Mononuclear cell (primary cell): ENCODE results near the gene ZBTB2. TPM values are rescaled to one million over a fixed set of nuclear protein-coding genes. Genes with fewer than 3 reads are reported as not detected.
"Not testable (repeated sequence)": the region's sequence is repeated elsewhere in the genome, so short reads cannot be mapped to it uniquely, and the experiment has no call there.

ENCODE experiments used
- H3K27me3 ChIP-seq: 2 replicates; pipeline ENCODE4 v1.6.0; 2011; ENCODE audit warnings: low read length, control low read depth; ENCODE audit not compliant: insufficient read depth
- H3K4me1 ChIP-seq: 2 replicates; pipeline ENCODE4 v1.5.1; 2011; ENCODE audit warnings: mild to moderate bottlenecking, low read length, control low read depth; ENCODE audit not compliant: insufficient read depth
- H3K4me3 ChIP-seq: 2 replicates; pipeline ENCODE4 v1.5.1; 2011; ENCODE audit warnings: mild to moderate bottlenecking, low read length, moderate library complexity
- H3K9me3 ChIP-seq: 2 replicates; pipeline ENCODE4 v1.5.1; 2011; ENCODE audit warnings: low read depth, mild to moderate bottlenecking, control low read depth, low read length
- total RNA-seq: library from RNA; depleted of rRNA; stranded (reverse); fragments of >200 nt; gene quantifications from one replicate; pipeline ENCODE4 v1.2.3, GENCODE V29; 2012

ZBTB2 gene
- total RNA-seq, 1 donor, result 30.2 TPM

GRCh38 chr6:151370509-151371078 lies 20.8 kb downstream of the ZBTB2 start:
- H3K4me1 ChIP-seq, result peaks cover 42% of the 10 kb centered on the region
- no peaks in the 10 kb centered on the region for H3K27me3 ChIP-seq
- H3K4me3 ChIP-seq, result no peak overlapping the region
- H3K9me3 ChIP-seq, result no peaks in the 10 kb centered on the region

DNA sequence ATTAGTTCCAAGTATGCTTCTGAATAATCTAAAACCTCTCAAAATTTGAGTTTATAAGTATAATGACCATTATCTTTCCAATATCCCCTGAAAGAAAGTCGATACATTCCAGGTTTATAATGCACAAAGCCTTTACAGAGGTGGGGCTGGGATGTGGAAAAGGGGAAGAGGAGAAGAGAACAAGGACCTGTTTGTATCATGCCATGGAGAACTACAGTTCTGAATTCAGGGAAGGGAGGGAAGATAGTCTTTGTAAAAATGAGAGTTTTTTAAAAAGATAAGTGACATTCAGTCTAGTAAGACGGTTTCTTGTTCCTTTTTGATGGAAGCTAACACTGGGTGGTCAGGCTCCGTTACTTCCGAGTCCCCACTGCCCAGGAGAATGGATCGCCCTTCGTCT lies 26.1 kb downstream of the ZBTB2 start:
- Histone ChIP-seq H3K4me3 (no peak overlapping the region), H3K27me3 (no peaks in the 10 kb centered on the region), H3K9me3 (no peaks in the 10 kb centered on the region), H3K4me1 (no peaks in the 10 kb centered on the region)

GRCh38 chr6:151359486-151359885 lies 31.9 kb downstream of the ZBTB2 start:
- H3K4me3 ChIP-seq, result no peak overlapping the region
- no peaks in the 10 kb centered on the region for H3K9me3 ChIP-seq
- H3K4me1 ChIP-seq, result no peaks in the 10 kb centered on the region
- H3K27me3 ChIP-seq, result no peaks in the 10 kb centered on the region

GRCh38 chr6:151358475-151358874 lies 32.9 kb downstream of the ZBTB2 start:
- Histone ChIP-seq H3K9me3 (no peaks in the 10 kb centered on the region), H3K4me1 (peaks cover 2% of the 10 kb centered on the region)

DNA sequence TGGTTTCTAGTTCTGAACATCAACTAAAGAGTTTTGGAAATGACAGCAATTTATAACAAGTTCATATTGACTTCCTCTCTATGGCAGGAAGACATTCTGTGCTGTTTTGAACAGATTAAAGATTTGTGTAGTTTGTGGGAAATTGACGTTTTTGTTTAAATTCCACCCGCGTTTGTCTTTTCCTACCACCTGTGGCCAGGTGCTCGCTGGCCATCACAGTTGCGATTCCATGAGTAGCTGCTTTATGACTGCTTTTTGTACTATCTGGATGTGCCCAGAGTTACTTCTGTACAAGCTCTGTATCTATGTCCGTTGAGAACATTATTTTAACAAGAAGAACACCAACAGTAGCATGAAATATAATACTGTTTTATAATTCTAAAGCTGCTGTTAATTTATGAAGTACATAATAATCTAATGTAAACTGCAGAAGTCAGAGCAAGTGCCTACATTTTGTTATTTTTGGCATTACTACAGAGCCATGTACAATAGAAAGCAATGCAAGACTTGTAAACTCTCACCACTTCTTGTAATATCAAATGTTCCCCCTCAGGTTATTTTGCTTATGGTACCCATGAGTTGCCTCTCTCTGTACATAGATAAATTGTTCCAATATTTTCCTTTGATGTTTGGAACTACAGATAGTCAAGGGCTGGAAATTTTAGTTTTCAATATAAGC lies 33.5 kb downstream of the ZBTB2 start:
- Histone ChIP-seq H3K4me1 (peaks cover 8% of the 10 kb centered on the region), H3K27me3 (no peaks in the 10 kb centered on the region), H3K9me3 (no peaks in the 10 kb centered on the region), H3K4me3 (no peak overlapping the region)

More at GRCh38 chr6:151358475-151358874, 32.9 kb downstream of the ZBTB2 start:
- Histone ChIP-seq H3K4me3 (no peak overlapping the region), H3K27me3 (no peaks in the 10 kb centered on the region)

DNA sequence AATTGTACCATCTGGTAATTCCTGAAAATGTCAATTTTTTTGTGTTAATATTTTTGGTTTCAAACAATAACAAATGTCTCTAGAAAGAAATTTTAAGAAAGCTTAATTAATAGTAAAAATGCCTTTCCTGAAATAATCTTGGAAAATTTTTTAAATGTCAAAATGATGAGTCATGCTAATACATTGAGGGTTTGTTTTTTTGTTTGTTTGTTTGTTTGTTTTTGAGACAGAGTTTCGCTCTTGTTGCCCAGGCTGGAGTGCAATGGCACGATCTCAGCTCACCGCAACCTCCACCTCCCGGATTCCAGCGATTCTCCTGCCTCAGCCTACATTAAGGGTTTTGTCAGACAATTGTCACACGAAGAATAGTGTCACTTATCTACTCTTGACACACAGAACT lies 34.4 kb downstream of the ZBTB2 start:
- H3K9me3 ChIP-seq, H3K27me3 ChIP-seq, H3K4me3 ChIP-seq: not testable (repeated sequence)
- peaks cover 17% of the 10 kb centered on the region for H3K4me1 ChIP-seq

- no peaks in the 10 kb centered on the region for H3K9me3 ChIP-seq
- H3K4me3 ChIP-seq, result no peak overlapping the region
- H3K27me3 ChIP-seq, result no peaks in the 10 kb centered on the region
- H3K4me1 ChIP-seq, result peaks cover 17% of the 10 kb centered on the region
These were observed 37.6 kb downstream of the ZBTB2 start for GRCh38 chr6:151353795-151354194.

DNA sequence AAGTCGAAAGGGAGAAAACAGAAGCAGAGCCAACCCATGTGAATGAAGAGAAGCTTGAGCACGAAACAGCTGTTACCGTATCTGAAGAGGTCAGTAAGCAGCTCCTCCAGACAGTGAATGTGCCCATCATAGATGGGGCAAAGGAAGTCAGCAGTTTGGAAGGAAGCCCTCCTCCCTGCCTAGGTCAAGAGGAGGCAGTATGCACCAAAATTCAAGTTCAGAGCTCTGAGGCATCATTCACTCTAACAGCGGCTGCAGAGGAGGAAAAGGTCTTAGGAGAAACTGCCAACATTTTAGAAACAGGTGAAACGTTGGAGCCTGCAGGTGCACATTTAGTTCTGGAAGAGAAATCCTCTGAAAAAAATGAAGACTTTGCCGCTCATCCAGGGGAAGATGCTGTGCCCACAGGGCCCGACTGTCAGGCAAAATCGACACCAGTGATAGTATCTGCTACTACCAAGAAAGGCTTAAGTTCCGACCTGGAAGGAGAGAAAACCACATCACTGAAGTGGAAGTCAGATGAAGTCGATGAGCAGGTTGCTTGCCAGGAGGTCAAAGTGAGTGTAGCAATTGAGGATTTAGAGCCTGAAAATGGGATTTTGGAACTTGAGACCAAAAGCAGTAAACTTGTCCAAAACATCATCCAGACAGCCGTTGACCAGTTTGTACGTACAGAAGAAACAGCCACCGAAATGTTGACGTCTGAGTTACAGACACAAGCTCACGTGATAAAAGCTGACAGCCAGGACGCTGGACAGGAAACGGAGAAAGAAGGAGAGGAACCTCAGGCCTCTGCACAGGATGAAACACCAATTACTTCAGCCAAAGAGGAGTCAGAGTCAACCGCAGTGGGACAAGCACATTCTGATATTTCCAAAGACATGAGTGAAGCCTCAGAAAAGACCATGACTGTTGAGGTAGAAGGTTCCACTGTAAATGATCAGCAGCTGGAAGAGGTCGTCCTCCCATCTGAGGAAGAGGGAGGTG lies 38.7 kb downstream of the ZBTB2 start:
- Histone ChIP-seq H3K9me3 (no peaks in the 10 kb centered on the region), H3K4me1 (peaks cover 17% of the 10 kb centered on the region), H3K4me3 (no peak overlapping the region), H3K27me3 (no peaks in the 10 kb centered on the region)

- no peak overlapping the region for H3K4me3 ChIP-seq
- H3K4me1 ChIP-seq, result peaks cover 17% of the 10 kb centered on the region
- H3K9me3 ChIP-seq, result no peaks in the 10 kb centered on the region
- H3K27me3 ChIP-seq, result no peaks in the 10 kb centered on the region
These were observed 39.6 kb downstream of the ZBTB2 start for GRCh38 chr6:151351731-151352130.

GRCh38 chr6:151351146-151351700 lies 40.1 kb downstream of the ZBTB2 start:
- Histone ChIP-seq H3K9me3 (no peaks in the 10 kb centered on the region), H3K4me1 (peaks cover 17% of the 10 kb centered on the region), H3K4me3 (no peak overlapping the region), H3K27me3 (no peaks in the 10 kb centered on the region)

- Histone ChIP-seq H3K4me3 (no peak overlapping the region), H3K9me3 (no peaks in the 10 kb centered on the region), H3K4me1 (peaks cover 17% of the 10 kb centered on the region), H3K27me3 (no peaks in the 10 kb centered on the region)
These were observed 40.8 kb downstream of the ZBTB2 start for GRCh38 chr6:151350442-151351145.

- Histone ChIP-seq H3K4me3 (no peak overlapping the region), H3K27me3 (no peaks in the 10 kb centered on the region), H3K9me3 (no peaks in the 10 kb centered on the region), H3K4me1 (peaks cover 17% of the 10 kb centered on the region)
These were observed 41.6 kb downstream of the ZBTB2 start for GRCh38 chr6:151349651-151350270.

DNA sequence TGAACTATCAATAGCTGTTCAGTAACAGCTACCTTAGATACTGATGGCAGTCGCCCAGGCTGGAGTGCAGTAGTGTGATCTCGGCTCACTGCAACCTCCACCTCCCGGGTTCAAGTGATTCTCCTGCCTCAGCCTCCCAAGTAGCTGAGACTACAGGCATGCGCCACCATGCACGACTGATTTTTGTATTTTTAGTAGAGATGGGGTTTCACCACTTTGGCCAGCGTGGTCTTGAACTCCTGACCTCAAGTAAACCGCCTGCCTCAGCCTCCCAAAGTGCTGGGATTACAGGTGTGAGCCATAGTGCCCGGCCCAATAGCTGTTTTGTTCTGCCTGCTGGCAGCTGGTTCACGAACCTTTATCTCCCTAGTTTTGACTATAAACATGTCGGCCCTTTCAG lies 48.6 kb downstream of the ZBTB2 start:
- not testable (repeated sequence) for H3K27me3 ChIP-seq, H3K9me3 ChIP-seq, H3K4me3 ChIP-seq, H3K4me1 ChIP-seq

GRCh38 chr6:151341476-151342195 lies 49.7 kb downstream of the ZBTB2 start:
- Histone ChIP-seq H3K4me3 (no peak overlapping the region), H3K9me3 (no peaks in the 10 kb centered on the region), H3K27me3 (no peaks in the 10 kb centered on the region), H3K4me1 (no peaks in the 10 kb centered on the region)
